ENCODE measurements around the gene CHST9.
"Not testable (repeated sequence)": the region's sequence is repeated elsewhere in the genome, so short reads cannot be mapped to it uniquely, and the experiment has no call there.

CHST9 gene

DNA sequence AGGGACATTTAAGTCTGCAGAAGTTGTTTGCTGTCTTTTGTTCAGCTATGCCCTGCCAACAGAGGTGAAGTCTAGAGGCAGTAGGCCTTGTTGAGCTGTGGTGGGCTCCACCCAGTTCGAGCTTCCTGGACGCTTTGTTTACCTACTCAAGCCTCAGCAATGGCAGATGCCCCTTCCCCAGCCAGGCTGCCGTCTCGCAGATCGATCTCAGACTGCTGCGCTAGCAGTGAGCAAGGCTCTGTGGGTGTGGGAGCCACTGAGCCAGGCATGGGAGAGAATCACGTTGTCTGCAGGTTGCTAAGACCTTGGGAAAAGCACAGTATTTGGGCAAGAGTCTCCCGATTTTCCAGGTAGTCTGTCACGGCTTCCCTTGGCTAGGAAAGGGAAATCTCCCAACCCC is 91.8 kb downstream of the CHST9 start:
- not testable (repeated sequence) for DNase-seq (ENCODE audit: low spot score)

GRCh38 chr18:27081701-27082100 is 103.4 kb downstream of the CHST9 start:
- no peak for DNase-seq (ENCODE audit: low spot score)

DNA sequence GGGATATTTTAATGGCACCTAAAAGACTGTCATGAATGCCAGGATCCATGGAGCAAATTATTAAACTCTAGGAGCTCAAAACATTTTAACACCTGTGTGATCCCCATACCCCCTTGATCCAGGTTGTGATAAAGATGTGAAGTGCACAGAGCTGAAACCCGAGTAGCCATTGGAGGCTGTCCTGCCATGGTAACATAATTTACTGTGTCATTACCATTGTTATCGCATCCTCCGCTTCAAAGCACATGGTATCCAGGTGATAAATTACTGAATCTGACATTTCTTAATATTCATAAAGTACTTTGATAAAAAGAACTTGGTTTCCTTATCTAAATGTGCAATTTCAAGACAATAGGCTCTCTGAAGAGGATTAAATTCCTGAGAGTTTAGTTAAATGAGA is 109.3 kb downstream of the CHST9 start:
- DNase-seq (ENCODE audit: low spot score): no peak

DNA sequence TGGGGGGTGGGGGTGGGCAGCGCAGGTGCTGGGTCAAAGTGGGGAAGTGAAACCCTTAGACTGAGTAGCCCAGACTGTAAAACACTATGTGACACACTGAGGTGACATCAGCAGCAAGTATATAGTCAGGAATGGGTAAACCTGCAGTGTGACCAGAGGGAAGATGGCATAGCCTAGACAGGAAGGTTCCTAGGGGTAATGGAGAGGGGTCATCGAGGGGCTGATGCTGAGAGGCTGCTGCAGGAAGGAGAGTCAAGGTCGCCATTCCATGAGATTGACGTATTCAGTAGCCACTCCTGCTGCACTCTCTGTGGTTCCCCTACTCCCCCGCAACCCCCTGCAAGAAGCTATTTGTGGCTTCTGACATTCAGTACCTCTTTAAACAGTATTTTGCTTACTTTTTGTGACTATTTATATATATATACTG is 111.7 kb downstream of the CHST9 start:
- no peak for DNase-seq (ENCODE audit: low spot score)

DNA sequence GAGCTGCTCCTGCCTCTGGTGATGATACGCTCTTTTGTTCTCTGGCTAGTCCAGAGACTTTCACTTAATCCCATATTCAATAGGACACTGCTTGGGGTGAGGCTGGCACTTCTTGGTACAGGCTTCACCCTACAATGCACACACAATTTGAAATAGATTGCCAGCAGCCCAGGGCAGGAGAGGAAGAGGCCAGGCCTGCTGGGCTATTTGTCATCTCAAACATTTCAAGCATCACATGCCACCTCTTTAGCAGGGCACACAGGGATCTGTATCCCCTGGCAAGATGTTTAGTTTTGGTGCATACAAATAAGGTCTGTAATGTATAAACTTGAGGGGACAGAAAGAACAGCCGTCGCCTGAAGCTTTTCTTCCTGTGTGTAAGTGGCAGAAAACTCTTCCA is 120.4 kb downstream of the CHST9 start:
- DNase-seq (ENCODE audit: low spot score): no peak

DNA sequence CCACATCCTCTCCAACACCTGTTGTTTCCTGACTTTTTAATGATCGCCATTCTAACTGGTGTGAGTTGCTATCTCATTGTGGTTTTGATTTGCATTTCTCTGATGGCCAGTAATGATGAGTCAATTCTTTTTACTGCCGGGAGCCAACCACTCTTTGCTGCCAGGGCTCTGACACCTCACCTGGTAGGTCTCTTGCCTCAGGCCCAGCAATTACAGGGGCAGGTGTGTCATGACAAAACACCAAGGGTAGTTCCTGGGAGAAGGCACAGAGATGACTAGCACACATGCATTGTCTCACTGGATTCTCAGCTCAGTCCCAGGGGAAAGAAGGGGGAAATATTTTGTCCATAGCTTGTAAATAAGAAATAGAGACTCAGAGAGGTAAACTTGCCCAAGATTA is 122.3 kb downstream of the CHST9 start:
- DNase-seq (ENCODE audit: low spot score): no peak

DNA sequence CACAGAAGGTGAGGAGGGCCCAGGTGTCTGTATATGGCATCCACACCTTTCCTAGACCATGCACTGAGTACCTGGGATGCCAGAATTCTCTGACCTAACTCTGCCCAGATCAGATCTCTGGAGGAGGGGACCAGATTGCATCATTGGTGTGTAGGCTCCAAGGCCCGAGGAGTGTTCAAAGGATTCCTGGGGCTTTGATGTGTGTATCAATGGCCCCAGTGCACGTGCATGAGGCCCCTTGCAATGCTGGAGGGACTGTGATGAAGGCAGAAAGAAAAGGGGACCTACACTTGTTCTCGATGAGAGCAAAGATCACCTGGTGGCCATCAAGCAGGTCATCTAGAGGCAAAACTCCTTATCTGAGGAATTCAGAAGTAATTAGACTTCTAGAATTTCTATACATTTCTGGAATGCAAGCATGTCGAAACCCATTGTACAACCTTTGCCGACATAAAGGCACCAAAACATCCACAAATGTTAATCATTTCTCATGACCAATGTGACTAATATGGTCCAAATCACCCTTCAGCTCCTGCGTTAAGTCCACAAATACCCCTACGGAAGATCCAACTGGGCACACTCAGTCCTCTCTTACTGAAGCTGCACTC is 123.5 kb downstream of the CHST9 start:
- DNase-seq (ENCODE audit: low spot score): no peak

- no peak for DNase-seq (ENCODE audit: low spot score)
Measured at GRCh38 chr18:27057519-27058234, 127.4 kb downstream of the CHST9 start.

DNA sequence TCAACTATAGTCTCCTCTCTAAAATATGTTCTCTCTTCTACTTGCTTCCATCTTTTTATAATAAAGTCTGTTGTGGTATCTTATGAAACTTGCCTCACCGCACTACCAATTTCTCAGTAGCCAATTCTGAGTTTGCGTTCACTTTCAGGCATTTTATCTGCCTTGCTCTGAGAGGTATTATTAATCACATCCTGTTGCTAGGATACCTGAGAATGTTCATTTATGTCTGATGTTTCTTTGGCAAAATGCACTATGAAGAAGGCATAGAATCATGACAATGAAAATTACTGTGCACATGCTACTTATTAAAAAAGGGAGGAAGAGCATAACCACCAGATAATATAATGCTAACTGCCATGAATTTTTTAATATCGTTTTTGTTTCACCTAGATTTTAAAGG is 130.2 kb downstream of the CHST9 start:
- no peak for DNase-seq (ENCODE audit: low spot score)

GRCh38 chr18:27049969-27050368 is 135.1 kb downstream of the CHST9 start:
- DNase-seq (ENCODE audit: low spot score): no peak

DNA sequence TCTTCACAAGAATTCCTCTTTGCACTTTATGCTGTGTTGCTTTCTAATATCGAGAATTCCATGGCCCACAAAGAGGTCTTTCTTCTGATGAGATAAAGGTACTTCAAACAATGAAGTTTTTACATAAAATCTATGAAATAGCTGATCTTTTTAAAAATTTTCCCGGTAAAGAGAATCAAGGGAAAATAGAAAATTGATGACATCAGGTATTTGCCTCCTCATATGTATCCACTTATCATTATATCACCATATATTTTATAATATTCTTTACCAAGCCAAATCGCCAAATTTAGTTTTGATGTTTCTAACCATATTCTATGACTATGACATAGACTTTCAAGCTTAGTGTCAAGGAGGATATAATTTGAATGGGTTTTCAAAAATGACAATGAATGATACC is 139.8 kb downstream of the CHST9 start:
- no peak for DNase-seq (ENCODE audit: low spot score)

DNA sequence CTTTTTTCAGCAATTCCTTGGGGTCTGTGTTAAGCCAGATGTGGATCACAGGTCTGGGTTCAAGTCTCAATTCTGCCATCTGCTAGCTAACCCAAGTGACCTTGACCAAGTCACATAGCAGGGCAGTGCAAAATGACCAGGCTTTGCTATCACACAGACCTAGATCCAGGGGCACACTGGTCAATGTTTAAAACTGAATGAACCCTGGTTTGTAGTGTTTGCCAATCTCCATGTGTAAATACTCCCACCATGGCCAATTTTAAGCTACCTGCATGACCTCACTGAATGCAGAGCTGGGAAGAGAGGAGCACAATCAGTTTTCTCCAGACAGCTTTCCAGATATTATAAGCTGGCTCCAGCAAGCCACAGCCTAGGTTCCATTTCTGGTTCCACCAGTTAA is 142.9 kb downstream of the CHST9 start:
- no peak for DNase-seq (ENCODE audit: low spot score)

DNA sequence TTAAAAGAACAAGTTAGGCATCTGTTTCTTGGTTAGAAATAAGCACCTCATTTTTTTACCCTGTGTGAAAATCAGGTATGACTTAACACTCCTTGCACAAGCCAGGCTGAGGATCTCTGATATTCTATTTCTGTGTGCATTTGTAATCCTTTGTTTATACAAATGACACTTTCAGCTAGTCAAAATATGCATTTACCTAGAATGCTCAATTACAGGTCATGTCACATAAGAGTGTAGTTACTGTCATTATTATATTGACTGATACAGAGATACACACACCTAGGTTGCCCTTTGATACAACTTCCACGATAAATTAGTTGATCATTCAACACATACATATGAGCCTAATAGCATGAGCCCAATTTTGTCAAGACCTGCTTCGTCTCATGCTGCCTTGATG is 144.3 kb downstream of the CHST9 start:
- no peak for DNase-seq (ENCODE audit: low spot score)

- no peak for DNase-seq (ENCODE audit: low spot score)
Measured at GRCh38 chr18:27033722-27034121, 151.4 kb downstream of the CHST9 start.

DNA sequence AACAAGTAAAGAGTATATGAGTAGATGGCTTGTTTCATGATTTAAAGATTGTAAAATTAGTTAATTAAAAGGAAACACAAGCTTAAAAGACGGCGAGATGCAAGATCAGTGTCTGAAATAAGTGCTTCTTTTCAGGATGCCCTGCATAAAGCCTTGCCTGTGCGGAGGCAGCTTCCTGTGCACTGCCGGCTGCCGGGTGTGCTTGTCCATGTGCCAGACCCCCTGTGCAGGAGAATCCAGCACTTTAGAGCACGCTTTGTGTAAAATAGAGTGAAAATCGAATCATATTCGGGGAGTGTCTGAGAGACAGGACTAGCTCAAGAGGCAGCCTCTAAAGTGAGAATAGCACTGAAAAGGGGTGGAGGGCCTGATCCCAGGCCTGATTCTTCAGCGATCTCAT is 154.7 kb downstream of the CHST9 start:
- DNase-seq (ENCODE audit: low spot score): no peak

GRCh38 chr18:27022477-27022876 is 162.6 kb downstream of the CHST9 start:
- DNase-seq (ENCODE audit: low spot score): no peak

DNA sequence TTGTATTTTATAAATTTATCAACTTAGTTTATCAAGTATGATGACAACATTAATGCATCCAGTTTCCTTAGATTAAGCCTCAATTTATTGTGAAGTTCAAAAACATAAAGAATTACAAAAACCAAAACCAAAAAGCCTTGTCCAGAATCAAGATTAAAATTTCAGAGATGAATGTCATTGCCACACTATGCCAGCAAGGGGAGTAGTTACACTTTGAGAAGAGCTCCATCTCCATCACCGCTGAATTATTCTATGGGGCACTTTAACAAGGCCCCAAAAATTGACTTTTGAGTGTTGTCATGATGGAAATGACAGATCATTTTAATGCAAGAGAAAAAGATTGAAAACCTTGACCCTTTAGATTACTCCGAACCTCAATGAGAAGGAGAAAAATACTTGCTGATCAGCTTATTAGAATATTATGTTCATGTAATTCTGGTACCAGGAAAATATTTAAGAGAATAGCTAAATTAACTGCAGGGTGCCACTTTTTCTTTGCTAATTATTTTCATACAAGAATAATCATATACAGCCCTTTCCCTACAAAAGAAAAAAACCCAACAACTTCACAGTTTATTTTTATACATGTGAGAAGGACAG is 167.1 kb downstream of the CHST9 start:
- no peak for DNase-seq (ENCODE audit: low spot score)

- DNase-seq (ENCODE audit: low spot score): no peak
Measured at GRCh38 chr18:27014841-27015240, 170.3 kb downstream of the CHST9 start.

DNA sequence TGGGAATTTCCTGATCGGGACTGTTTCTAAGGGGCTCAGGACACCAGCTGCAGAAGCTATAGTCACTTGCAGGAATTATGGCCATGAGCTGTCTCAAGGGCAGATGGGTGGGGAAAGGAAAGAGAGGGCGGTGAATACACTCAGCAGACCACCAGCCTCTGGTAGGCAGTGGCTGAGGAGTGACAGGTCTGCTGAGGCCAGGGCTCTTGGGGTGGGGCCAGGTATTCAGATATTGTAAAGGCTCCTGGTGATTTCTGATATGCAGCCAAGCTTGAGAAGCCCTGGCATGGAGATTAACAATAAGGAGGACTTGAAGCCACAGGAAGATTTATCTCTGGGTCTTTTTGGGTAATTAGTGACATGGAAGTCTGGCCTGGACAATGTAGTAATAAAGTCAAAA is 174.3 kb downstream of the CHST9 start:
- no peak for DNase-seq (ENCODE audit: low spot score)

DNA sequence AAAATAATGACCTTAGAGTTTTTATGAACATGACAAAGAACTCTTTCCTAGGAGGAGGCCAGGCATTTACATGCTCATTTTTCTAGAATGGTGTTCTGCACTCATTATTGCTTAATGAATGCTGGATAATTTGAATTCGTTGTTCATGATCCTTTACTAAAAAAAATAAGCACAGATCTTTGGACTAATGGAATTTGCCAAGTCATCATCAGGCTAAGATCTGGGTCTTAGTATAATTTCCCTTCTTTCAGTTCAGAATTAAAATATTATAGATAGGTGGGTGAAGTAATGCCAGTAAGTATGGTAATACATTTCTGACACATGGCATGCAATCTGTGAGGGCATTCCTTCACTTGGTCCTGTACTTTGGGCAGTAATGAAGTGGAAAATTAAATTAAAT is 175.8 kb downstream of the CHST9 start:
- DNase-seq (ENCODE audit: low spot score): no peak

DNA sequence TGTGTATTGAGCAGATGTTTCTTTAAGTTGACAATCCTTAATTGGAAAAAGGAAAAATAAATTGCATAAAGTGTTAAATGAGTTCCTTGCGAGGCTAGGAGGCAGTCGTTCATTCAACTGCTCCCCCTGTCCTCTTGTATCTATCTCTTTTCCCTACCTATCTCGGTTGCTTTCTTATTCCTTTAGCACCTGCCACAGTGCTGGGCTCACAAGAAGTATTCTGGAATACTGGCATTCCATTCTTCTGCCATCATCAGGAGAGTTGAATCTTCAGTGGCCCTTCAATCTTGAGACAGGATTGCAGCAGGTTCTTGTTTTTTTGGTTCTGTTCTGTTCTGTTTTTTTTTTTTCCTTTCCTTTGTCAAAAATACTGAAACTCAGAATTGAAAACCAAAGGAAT is 176.5 kb downstream of the CHST9 start:
- no peak for DNase-seq (ENCODE audit: low spot score)

- DNase-seq (ENCODE audit: low spot score): no peak
Measured at GRCh38 chr18:27007880-27008279, 177.2 kb downstream of the CHST9 start.

DNA sequence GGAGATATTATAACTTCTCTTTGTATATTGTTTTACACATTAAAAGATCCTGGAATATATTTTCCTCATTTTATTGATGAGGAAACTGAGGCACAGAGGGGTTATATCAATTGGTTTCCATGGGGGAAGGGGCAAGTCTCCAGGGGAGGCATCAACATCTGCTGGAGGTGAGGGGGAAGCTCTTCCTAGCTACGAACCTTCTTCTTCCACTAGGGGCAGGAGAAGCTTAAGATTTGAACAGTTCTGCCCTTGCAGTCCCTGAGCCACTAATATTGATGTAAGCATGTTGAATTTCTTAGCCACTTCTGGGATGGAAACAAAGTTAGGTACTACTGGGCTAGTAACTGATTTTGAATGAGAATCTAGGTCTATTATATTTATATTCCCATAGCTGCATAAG is 179.5 kb downstream of the CHST9 start:
- DNase-seq (ENCODE audit: low spot score): no peak

Data from ecto neural progenitor cell (in vitro differentiated cells).